Body of pancreas (tissue), 4 donors: ENCODE measurements around the gene CDKN2C.

Experiments used
- CTCF ChIP-seq, 7 experiments: fragments of 450-650 bp in 4 of 7; fragments of 200-600 bp in 3 of 7; sonication (generic) in 3 of 7; IDR thresholded peaks; one replicate each; pipeline ENCODE4 v1.5.1; 2016 to 2019; ENCODE audit warnings: antibody characterized with exemption in 7 of 7
- POLR2A ChIP-seq, 3 donors: fragments of 450-650 bp; IDR thresholded peaks; one replicate each; pipeline ENCODE4 v1.6.1; 2016; ENCODE audit warnings: antibody characterized with exemption in 3 of 3, mild to moderate bottlenecking in 2 of 3

- TF ChIP-seq CTCF (IDR thresholded peaks at IDR 0.05), result no peak
- TF ChIP-seq POLR2A (IDR thresholded peaks at IDR 0.05), result no peak
Measured at GRCh38 chr1:50970931-50971582, 1.0 kb downstream of the CDKN2C start.
